Measurements from ENCODE around the gene RMND1. TPM values are rescaled to one million over a fixed set of nuclear protein-coding genes. Genes with fewer than 3 reads are reported as not detected.

The RMND1 gene
- total RNA-seq, 1 experiment from 2014 or later = 27.0 TPM

GRCh38 chr6:151413372-151414145, 38.4 kb downstream of the RMND1 start:
- no peaks in the 10 kb centered on the region for H3K27me3 ChIP-seq (ENCODE audit: insufficient read depth, low read length)
- no peak overlapping the region for H3K4ac ChIP-seq (ENCODE audit: low read depth, low read length)
- H2BK15ac ChIP-seq (ENCODE audit: low read depth, low read length) = no peak overlapping the region
- H3K23me2 ChIP-seq (ENCODE audit: insufficient read length, low read depth, low read length, poor library complexity, severe bottlenecking) = no peaks in the 10 kb centered on the region
- Mint-ChIP-seq H3K9me3 (no peaks in the 10 kb centered on the region), H3K27ac (peak overlapping the region in 1 of 3 experiments; percentile 87; a peak in 1 of 7 replicates), H3K4me3 (no peak overlapping the region), H3K4me1 (no peaks in the 10 kb centered on the region), H3K36me3 (ENCODE audit: insufficient read depth in 1 of 3, low read depth in 3 of 3) (peaks cover 42 to 78% (median 57%) of the 10 kb centered on the region in 3 experiments), H3K27me3 (ENCODE audit: low read depth) (no peaks in the 10 kb centered on the region)
- no peaks in the 10 kb centered on the region for H4K20me1 ChIP-seq (ENCODE audit: control insufficient read depth, insufficient read depth, insufficient read length)
- no peak for DNase-seq
- no peak for TF ChIP-seq CTCF (conservative IDR thresholded peaks at IDR 0.05)
- H2BK12ac ChIP-seq (ENCODE audit: insufficient read length, low read depth, low read length) = no peak overlapping the region
- no peak overlapping the region for H2BK5ac ChIP-seq (ENCODE audit: insufficient read length, low read length)
- no peak overlapping the region for H2BK20ac ChIP-seq (ENCODE audit: low read depth, low read length, poor library complexity, severe bottlenecking)
- no peak overlapping the region for H3K18ac ChIP-seq (ENCODE audit: insufficient read length, low read depth, low read length)
- H2BK120ac ChIP-seq (ENCODE audit: low read depth, low read length, poor library complexity, severe bottlenecking) = no peak overlapping the region
- no peaks in the 10 kb centered on the region for H3K79me1 ChIP-seq (ENCODE audit: insufficient read depth, low read depth, low read length, poor library complexity, severe bottlenecking)
- no peaks in the 10 kb centered on the region for H3K9me3 ChIP-seq (ENCODE audit: control insufficient read depth, low read depth, low read length)
- no peaks in the 10 kb centered on the region for H3K4me1 ChIP-seq (ENCODE audit: insufficient read depth, low read length)
- H3K4me2 ChIP-seq (ENCODE audit: insufficient read depth, insufficient read length, low read length) = no peak overlapping the region
- no CpG with 5 or more reads among the region's 8 CpGs for WGBS (ENCODE audit: extremely low coverage, insufficient read length, low lambda C conversion rate)
- no peak overlapping the region for H3K56ac ChIP-seq (ENCODE audit: insufficient read length, low read depth, low read length)
- H3K27ac ChIP-seq (ENCODE audit: insufficient read length, low read depth, low read length) = no peak overlapping the region
- no peak overlapping the region for H3T11ph ChIP-seq (ENCODE audit: low read length)
- no peak overlapping the region for H2AK5ac ChIP-seq (ENCODE audit: insufficient read length, low read length)
- H4K91ac ChIP-seq (ENCODE audit: insufficient read length, low read depth, low read length) = no peak overlapping the region
- no peak overlapping the region for H2AFZ ChIP-seq (ENCODE audit: low read length)
- H3K23ac ChIP-seq (ENCODE audit: insufficient read length, low read depth, low read length) = no peak overlapping the region
- no peak overlapping the region for H3K14ac ChIP-seq (ENCODE audit: insufficient read depth, low read length)
- no peaks in the 10 kb centered on the region for H3K79me2 ChIP-seq (ENCODE audit: insufficient read depth, low read length)
- H4K5ac ChIP-seq (ENCODE audit: insufficient read length, low read depth, low read length) = no peak overlapping the region
- H3K9ac ChIP-seq (ENCODE audit: extremely low read depth, insufficient read length, low read length) = no peak overlapping the region
- no peak overlapping the region for H4K8ac ChIP-seq (replicated peaks; ENCODE audit: insufficient read length, low read depth, low read length)

Data from H9 (cell line).